NCI-H1105 treated with DMSO at 0.1 percent for 48 hours (cell line): ENCODE data around the gene MACROD2.
A peak's percentile ranks its signal among the peaks of the same experiment; 100 is the strongest.

Source experiments
- DNase-seq: peaks from one replicate; lab custom pipeline; 2025; lab: John Stamatoyannopoulos, UW

MACROD2 gene

GRCh38 chr20:16025084-16025483, 2029.8 kb downstream of the MACROD2 start:
- DNase-seq = no peak

- no peak for DNase-seq
Observed at GRCh38 chr20:16027686-16028085, 2032.4 kb downstream of the MACROD2 start.

- DNase-seq = no peak
Observed at GRCh38 chr20:16028923-16029322, 2033.6 kb downstream of the MACROD2 start.

DNA sequence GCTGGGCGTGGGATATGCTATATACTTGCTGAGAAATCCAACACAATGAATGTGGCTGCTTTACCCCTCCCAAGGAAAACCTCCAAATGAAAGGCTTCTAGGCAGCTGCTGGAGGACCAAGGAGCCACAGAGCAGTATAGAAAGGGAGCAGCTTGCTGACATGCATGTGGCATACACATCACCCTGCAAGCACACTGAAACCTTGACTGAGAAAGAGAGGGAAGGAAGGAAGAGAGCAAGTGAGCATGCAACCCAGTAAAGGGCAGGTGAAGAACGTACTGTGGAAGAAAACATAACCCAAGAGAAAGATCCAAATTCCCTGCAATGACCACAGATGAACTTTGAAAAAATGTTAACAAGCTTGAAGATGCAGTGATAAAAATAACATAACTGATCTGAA, 2034.9 kb downstream of the MACROD2 start:
- no peak for DNase-seq

- no peak for DNase-seq
Observed at GRCh38 chr20:16035576-16035975, 2040.3 kb downstream of the MACROD2 start.

DNA sequence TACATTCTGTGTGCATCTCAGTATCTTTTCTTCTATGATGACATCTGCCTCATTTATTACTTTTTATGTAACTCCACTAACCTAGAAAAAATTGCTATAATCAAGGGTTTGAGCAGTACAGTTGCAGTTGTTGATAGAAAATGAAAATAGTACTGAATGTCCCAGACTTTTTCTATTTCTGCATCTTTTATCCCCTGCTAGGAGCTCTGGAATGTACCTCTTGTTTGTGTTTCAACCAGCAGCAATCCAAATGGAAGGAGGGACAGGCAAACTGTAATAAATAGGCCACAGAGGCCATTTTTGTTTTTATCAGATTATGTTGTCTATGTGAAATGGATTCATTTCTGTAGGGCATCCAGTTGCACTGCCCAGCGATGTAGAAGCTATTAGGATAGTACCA, 2041.0 kb downstream of the MACROD2 start:
- DNase-seq = no peak

GRCh38 chr20:16040742-16041141, 2045.4 kb downstream of the MACROD2 start:
- no peak for DNase-seq

DNA sequence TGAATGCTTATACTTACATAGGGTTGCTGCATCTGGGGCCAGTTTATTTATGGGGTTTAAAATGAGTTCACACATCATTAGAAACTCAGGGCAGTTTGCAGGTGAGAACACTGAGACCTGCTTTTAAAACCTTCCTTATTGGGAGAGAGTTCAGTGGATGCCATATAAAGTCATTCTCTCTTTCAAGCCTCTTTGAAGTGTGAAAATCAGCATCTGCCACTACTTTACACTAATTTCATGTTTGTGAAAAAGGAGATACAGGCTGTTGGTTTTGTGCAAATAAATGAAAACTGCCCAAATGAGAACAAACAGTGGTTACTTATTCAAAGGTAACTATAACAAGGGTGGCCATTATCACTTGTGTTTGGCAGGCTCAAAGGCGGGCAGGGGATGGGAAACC, 2047.4 kb downstream of the MACROD2 start:
- DNase-seq = no peak

GRCh38 chr20:16043931-16044330, 2048.6 kb downstream of the MACROD2 start:
- no peak for DNase-seq

DNA sequence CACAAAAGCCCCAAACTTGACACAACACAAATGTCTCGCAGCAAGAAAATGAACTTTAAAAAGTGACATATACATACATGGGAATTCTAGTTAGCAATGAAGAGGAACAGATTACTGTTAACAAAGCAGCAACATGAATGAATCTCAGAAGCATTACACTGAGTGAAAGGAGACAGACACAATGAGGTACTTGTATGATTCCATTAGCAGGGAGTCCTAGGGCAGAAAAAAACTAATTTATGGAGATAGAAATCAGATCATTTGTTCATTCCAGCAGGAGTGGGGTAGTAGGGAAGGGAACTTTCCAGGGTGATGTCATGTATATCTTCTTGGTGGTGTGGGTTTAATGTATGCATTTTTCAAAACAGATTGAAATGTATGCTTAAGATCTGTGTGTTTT, 2053.6 kb downstream of the MACROD2 start:
- no peak for DNase-seq

DNA sequence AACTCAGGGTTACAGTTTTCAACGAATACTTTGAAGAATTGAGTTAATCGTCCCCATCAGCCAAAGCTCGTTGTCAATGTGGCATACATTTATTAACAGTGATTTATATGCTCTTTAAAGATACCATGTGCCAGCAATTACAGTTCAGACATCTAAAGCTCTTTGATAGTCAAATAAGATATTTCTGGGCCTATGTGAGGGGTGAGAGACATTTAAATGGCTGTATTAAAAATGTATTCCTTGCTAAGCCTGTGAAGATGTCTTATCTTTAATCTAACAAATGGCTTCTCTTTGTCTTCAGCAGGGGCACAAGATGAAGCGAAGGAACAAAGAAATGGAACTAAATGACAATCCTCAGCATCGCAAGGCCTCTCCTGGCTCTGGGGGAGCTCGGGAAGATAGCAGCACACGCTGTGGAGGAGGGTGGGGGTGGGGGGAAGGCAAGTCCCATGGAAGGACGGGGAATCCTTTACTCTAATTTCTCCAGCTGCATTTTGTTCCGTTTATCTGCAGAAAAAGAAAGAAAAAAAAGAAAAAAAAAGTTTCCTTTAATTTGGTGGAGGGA, 2054.3 kb downstream of the MACROD2 start:
- no peak for DNase-seq

GRCh38 chr20:16050366-16050765, 2055.1 kb downstream of the MACROD2 start:
- no peak for DNase-seq

- no peak for DNase-seq
Observed at GRCh38 chr20:16051968-16052367, 2056.7 kb downstream of the MACROD2 start.

DNA sequence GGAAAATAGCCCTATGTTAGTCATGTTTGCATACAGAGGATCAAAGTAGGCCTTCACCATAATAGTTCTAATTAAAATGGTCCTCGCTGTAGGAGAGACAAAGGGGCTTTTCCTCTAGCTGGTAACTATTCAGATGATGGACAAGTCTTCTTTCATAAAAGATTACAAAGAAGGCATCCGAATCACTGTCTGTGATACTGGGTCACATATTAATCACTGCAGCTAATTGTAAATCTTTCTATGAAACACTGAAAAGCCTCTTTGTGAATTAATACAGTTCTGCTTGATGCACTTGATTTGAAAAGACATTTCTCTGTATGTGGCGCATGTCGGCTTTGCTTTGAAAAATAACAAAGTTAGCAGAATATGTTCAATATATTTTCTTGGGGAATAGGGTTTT, 2057.1 kb downstream of the MACROD2 start:
- no peak for DNase-seq

DNA sequence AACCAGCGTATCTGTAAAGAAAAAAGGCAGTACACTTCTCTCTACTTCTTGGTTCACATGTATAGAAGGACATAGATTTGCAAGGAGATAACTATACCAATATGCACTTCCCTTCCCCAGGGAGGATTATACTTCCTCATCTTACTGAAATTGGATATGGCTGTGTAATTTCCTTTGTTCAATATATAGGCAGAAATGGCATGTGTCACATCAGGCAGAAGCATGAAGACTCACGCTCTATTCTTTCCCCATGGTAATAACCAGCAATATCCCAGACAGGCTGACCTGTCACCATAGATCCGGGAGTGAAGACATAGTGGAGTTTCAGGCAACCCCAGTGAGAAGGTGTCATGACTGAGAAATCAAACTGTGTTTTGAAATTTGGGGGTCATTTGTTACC, 2059.7 kb downstream of the MACROD2 start:
- DNase-seq = no peak

GRCh38 chr20:16057651-16058050, 2062.3 kb downstream of the MACROD2 start:
- no peak for DNase-seq

DNA sequence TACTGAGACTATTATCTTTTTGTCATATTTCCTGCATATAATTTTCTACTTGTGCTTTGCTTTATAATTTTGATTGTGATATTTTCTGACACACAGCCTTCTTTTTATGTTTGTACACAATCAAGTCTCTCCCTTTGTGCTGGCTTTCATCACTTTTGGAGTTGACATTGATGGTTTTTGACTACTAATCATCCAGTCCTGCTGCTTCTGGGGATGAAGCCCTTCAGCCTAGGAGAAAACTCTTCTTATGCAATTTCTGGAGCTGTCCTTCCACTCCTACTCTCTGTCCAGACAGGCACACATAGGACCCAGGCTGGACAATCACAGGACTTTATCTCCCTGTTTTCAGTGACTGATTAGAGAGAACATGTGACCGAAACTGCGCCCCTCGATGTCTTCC, 2063.0 kb downstream of the MACROD2 start:
- DNase-seq = no peak

- DNase-seq = no peak
Observed at GRCh38 chr20:16059841-16060240, 2064.5 kb downstream of the MACROD2 start.

DNA sequence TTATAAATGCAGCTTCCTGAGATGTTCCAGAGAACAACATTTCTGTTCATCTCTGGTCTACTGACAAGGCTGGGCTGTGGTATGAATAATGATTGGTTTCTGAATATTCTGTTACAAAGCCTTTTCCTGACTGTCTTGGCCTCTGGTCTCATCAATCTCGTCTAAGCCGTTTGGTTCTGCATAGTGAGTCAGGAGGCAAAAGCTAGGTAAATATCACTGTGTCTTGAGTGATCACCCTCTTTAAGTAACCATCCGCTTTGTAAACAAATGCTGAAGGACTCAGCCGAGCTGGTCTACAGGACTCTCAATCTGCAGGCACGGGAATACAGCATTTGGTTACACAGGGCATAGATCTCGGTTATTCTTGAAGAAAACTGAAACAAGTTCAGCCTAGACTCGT, 2066.0 kb downstream of the MACROD2 start:
- no peak for DNase-seq

GRCh38 chr20:16062661-16063581, 2067.6 kb downstream of the MACROD2 start:
- DNase-seq = no peak

DNA sequence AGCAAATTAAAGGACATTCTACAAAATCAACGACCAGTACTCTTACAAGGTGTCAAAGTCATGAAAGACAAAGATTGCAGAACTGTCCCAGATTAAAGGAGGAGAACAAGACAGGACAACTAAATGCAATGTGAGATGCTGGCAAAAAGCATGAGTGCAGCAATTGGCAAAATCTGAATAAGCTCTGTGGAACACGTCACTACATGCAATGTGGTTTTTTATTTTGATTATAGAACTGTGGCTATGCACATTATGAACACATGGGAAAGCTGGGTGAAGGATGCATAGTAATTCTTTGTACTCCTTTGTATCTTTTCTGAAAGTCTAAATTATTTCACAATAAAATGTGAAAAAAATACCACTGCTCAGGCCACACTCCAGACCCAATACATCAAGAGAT, 2068.6 kb downstream of the MACROD2 start:
- DNase-seq = no peak

DNA sequence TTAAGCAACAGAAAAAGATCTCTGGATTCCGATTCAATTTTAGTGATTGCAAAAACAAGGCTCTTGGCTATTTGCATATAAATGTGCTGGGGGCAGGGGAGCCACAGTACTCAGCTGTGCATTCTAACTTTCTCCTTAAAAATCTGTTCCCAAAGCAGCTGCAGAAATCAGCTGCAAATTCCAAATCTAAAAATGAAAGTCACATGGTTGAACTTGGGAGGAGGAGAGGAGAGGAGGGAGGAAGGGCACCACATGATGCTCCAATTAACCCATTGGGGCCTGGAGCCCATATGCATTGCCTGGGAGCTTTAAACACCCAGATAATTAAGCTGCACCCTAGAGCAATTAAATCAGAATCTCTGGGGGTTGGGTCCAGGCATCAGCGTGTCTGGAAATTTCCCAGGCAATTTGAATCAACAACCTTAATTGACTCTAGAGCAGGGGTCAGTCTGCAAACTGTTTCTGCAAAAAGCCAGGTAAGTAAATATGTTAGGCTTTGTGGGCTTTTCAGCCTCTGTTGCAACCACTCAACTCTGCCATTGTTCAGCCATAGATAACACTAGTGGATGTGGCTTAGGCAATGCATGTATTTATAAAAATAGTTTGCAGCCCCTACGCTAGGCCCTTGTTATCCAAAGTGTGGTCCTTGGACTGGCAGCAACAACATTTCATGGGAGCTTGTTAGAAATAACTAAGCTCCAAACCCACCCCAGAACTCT, 2069.8 kb downstream of the MACROD2 start:
- DNase-seq = peak; percentile 17

DNA sequence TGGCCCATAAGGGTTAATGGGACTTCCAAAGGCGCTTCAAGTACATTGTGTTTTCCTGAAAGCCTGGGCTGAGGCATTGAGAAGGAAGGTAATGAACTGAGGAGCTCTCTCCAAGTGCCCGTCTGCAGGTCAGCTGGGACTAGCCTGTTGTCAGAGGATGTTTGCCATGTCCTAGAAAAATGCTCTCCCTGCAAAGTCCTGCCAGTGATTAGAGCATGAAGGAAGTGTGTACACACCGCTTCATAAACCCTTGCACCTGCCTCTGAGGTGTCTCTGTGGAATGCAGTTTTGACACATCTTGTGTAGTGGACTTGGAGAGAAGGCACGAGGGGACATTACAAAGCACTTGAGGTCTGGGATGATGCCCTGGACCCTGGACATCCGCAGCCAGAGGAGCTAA, 2071.3 kb downstream of the MACROD2 start:
- no peak for DNase-seq
